GM12872 (cell line): ENCODE results near the gene MCL1.

Experiments used
- CTCF ChIP-seq: IDR thresholded peaks from 3 replicates; pipeline ENCODE4 v1.5.1; 2011; ENCODE audit warnings: low read depth, mild to moderate bottlenecking, low read length, moderate library complexity; ENCODE audit not compliant: insufficient read depth

MCL1 gene

DNA sequence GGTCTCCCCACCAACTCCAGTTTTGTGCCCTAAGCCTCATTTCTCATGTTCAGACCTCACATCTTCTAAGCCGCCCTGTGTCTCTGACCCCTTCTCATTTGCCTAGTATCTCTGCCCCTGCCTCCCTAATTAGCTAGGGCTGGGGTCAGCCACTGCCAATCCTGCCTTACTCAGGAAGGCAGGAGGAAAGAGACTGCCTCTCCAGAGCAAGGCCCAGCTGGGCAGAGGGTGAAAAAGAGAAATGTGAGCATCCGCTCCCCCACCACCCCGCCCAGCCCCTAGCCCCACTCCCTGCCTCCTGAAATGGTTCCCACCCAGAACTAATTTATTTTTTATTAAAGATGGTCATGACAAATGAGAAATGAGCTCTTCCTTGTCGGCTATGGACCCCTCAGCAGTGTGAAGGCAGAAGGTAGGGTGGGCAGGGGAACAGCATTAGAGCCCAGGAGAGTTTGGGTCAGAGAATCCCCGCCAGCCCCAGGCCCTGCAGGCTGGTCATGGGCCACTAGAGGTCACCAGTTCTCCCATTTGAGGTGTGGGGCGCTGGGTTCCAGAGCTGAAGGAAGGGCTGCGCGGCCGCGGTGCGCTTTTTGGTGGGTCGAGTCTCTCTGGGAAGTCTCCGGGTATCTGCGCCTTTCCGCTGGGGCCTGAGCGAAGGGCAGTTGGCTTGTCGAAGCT, 18.7 kb downstream of the MCL1 start:
- peak; percentile 95 for TF ChIP-seq CTCF

- peak; percentile 100 for TF ChIP-seq CTCF
These were observed 19.4 kb downstream of the MCL1 start for GRCh38 chr1:150560011-150560438.

GRCh38 chr1:150559656-150560010, 19.8 kb downstream of the MCL1 start:
- no peak for TF ChIP-seq CTCF

- TF ChIP-seq CTCF = no peak
These were observed 20.4 kb downstream of the MCL1 start for GRCh38 chr1:150558761-150559655.

DNA sequence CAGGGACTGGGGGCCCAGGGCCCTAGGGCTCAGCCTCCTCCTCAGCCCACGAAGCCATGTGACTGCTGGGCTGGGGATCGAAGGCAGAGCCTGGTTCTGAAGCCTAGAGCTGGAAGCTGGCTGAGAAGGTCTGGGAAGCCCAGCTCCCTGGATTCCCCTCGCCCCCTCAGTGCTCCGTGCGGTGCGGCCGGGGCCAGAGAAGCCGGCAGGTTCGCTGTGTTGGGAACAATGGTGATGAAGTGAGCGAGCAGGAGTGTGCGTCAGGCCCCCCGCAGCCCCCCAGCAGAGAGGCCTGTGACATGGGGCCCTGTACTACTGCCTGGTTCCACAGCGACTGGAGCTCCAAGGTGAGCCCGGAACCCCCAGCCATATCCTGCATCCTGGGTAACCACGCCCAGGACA, 21.1 kb downstream of the MCL1 start:
- no peak for TF ChIP-seq CTCF

DNA sequence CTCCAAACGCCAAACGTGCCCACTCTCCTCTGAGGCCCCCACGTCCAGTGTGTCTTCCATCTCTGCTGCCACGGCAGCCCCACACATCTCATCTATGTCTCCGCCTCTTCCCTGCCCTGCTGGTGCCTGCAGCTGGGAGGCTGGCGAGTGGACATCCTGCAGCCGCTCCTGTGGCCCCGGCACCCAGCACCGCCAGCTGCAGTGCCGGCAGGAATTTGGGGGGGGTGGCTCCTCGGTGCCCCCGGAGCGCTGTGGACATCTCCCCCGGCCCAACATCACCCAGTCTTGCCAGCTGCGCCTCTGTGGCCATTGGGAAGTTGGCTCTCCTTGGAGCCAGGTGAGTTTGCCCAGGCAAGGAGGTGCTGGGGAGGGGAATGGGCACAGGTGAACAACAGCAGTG, 21.6 kb downstream of the MCL1 start:
- TF ChIP-seq CTCF = no peak

DNA sequence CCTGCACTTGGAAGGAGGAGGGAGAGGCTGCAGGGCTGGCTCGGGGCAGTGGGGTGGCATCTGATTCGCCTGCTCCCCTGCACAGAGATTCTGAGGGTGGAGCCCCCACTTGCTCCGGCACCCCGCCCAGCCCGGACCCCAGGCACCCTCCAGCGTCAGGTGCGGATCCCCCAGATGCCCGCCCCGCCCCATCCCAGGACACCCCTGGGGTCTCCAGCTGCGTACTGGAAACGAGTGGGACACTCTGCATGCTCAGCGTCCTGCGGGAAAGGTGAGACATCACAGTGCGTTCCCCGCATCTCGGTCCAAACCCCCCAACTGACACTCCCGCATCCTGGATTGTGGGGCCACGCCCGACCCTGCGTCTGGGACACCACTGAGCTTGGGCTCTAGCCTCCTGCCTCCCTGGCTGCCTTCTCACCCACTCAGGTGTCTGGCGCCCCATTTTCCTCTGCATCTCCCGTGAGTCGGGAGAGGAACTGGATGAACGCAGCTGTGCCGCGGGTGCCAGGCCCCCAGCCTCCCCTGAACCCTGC, 22.3 kb downstream of the MCL1 start:
- TF ChIP-seq CTCF = no peak
